Esophagus squamous epithelium (tissue), 4 donors: ENCODE results near the gene CDV3.

Experiments used
- CTCF ChIP-seq, 6 experiments: fragments of 450-650 bp in 4 of 6; fragments of 200-600 bp in 2 of 6; sonication (generic) in 2 of 6; IDR thresholded peaks; one replicate each; pipeline ENCODE4 v1.5.1; 2016 to 2019; ENCODE audit warnings: antibody characterized with exemption in 6 of 6, mild to moderate bottlenecking in 4 of 6, moderate library complexity in 4 of 6
- POLR2A ChIP-seq, 4 donors: fragments of 450-650 bp; IDR thresholded peaks; one replicate each; pipeline ENCODE4 v1.6.1; 2017; ENCODE audit warnings: antibody characterized with exemption in 4 of 4, mild to moderate bottlenecking in 4 of 4, moderate library complexity in 3 of 4

GRCh38 chr3:133607816-133608215, 34.3 kb downstream of the CDV3 start:
- TF ChIP-seq CTCF (IDR thresholded peaks at IDR 0.05): no peak
- no peak for TF ChIP-seq POLR2A (IDR thresholded peaks at IDR 0.05)
